ENCODE results near the gene GRIK3. TPM values are rescaled to one million over a fixed set of nuclear protein-coding genes. Genes with fewer than 3 reads are reported as not detected.

The GRIK3 gene
- total and polyA plus RNA-seq, 4 experiments from 2014 or later: not detected

- Mint-ChIP-seq H3K27ac (no peak overlapping the region), H3K27me3 (peaks cover 11 to 19% of the 10 kb centered on the region in 2 donors)
- H3K27ac ChIP-seq (ENCODE audit: low read depth, low read length): no peak overlapping the region
These were observed 212.9 kb downstream of the GRIK3 start for GRCh38 chr1:36821386-36821785.

GRCh38 chr1:36818771-36819170 lies 215.5 kb downstream of the GRIK3 start:
- Mint-ChIP-seq H3K27me3 (peaks cover 9 to 11% of the 10 kb centered on the region in 2 donors), H3K4me1 (no peaks in the 10 kb centered on the region), H3K4me3 (no peak overlapping the region), H3K27ac (no peak overlapping the region), H3K9me3 (no peaks in the 10 kb centered on the region), H3K36me3 (no peaks in the 10 kb centered on the region)
- H3K27ac ChIP-seq (ENCODE audit: low read depth, low read length): no peak overlapping the region
- no peaks in the 10 kb centered on the region for H3K4me1 ChIP-seq (ENCODE audit: insufficient read depth, low read length)
- no peaks in the 10 kb centered on the region for H3K9me3 ChIP-seq (ENCODE audit: control insufficient read depth in 1 of 2, low read length in 2 of 2)
- no peak overlapping the region for H3K4me3 ChIP-seq (ENCODE audit: low read length in 2 of 2)
- CTCF ChIA-PET (ENCODE audit: partially characterized antibody): no interaction called here
- H3K36me3 ChIP-seq (ENCODE audit: insufficient read depth, low read length): no peaks in the 10 kb centered on the region
- no peak for DNase-seq
- H3K27me3 ChIP-seq (ENCODE audit: insufficient read depth, low read length): peaks cover 4% of the 10 kb centered on the region
- POLR2A ChIA-PET (ENCODE audit: partially characterized antibody): no interaction called here
- intact Hi-C loops (cut with micrococcal nuclease): no loop called here

More at GRCh38 chr1:36821386-36821785, 212.9 kb downstream of the GRIK3 start:
- Mint-ChIP-seq H3K9me3 (no peaks in the 10 kb centered on the region), H3K4me1 (no peaks in the 10 kb centered on the region), H3K36me3 (no peaks in the 10 kb centered on the region), H3K4me3 (no peak overlapping the region)
- no peak for DNase-seq
- H3K4me1 ChIP-seq (ENCODE audit: insufficient read depth, low read length): no peaks in the 10 kb centered on the region
- POLR2A ChIA-PET (ENCODE audit: partially characterized antibody): no interaction called here
- CTCF ChIA-PET (ENCODE audit: partially characterized antibody): no interaction called here
- peaks cover 4% of the 10 kb centered on the region for H3K27me3 ChIP-seq (ENCODE audit: insufficient read depth, low read length)
- intact Hi-C loops (cut with micrococcal nuclease): no loop called here
- no peaks in the 10 kb centered on the region for H3K36me3 ChIP-seq (ENCODE audit: insufficient read depth, low read length)
- no peaks in the 10 kb centered on the region for H3K9me3 ChIP-seq (ENCODE audit: control insufficient read depth in 1 of 2, low read length in 2 of 2)
- no peak overlapping the region for H3K4me3 ChIP-seq (ENCODE audit: low read length in 2 of 2)

GRCh38 chr1:36816348-36816747 lies 218.0 kb downstream of the GRIK3 start:
- peaks cover 2 to 7% of the 10 kb centered on the region in 2 donors for H3K27me3 Mint-ChIP-seq
- no peaks in the 10 kb centered on the region for H3K36me3 Mint-ChIP-seq
- H3K9me3 ChIP-seq (ENCODE audit: control insufficient read depth in 1 of 2, low read length in 2 of 2): no peaks in the 10 kb centered on the region
- intact Hi-C loops (cut with micrococcal nuclease): no loop called here
- ChIA-PET POLR2A (ENCODE audit: partially characterized antibody) (no interaction called here), CTCF (ENCODE audit: partially characterized antibody) (no interaction called here)
- no peaks in the 10 kb centered on the region for H3K4me1 Mint-ChIP-seq
- no peaks in the 10 kb centered on the region for H3K4me1 ChIP-seq (ENCODE audit: insufficient read depth, low read length)
- H3K9me3 Mint-ChIP-seq: no peaks in the 10 kb centered on the region
- no peak overlapping the region for H3K4me3 ChIP-seq (ENCODE audit: low read length in 2 of 2)
- H3K27me3 ChIP-seq (ENCODE audit: insufficient read depth, low read length): peaks cover 4% of the 10 kb centered on the region
- DNase-seq: no peak
- H3K27ac Mint-ChIP-seq: no peak overlapping the region
- H3K36me3 ChIP-seq (ENCODE audit: insufficient read depth, low read length): no peaks in the 10 kb centered on the region
- no peak overlapping the region for H3K4me3 Mint-ChIP-seq
- no peak overlapping the region for H3K27ac ChIP-seq (ENCODE audit: low read depth, low read length)

- Mint-ChIP-seq H3K4me3 (no peak overlapping the region), H3K27ac (no peak overlapping the region), H3K9me3 (no peaks in the 10 kb centered on the region), H3K27me3 (no peaks in the 10 kb centered on the region), H3K4me1 (no peaks in the 10 kb centered on the region), H3K36me3 (no peaks in the 10 kb centered on the region)
- Histone ChIP-seq H3K27ac (ENCODE audit: low read depth, low read length) (no peak overlapping the region), H3K36me3 (ENCODE audit: insufficient read depth, low read length) (no peaks in the 10 kb centered on the region), H3K27me3 (ENCODE audit: insufficient read depth, low read length) (peaks cover 4% of the 10 kb centered on the region), H3K9me3 (ENCODE audit: control insufficient read depth in 1 of 2, low read length in 2 of 2) (no peaks in the 10 kb centered on the region), H3K4me3 (ENCODE audit: low read length in 2 of 2) (no peak overlapping the region), H3K4me1 (ENCODE audit: insufficient read depth, low read length) (no peaks in the 10 kb centered on the region)
- POLR2A ChIA-PET (ENCODE audit: partially characterized antibody): no interaction called here
- intact Hi-C loops (cut with micrococcal nuclease): no loop called here
- CTCF ChIA-PET (ENCODE audit: partially characterized antibody): no interaction called here
- DNase-seq: no peak
These were observed 219.5 kb downstream of the GRIK3 start for GRCh38 chr1:36814774-36815173.

GRCh38 chr1:36814083-36814482 lies 220.2 kb downstream of the GRIK3 start:
- POLR2A ChIA-PET (ENCODE audit: partially characterized antibody): no interaction called here
- Mint-ChIP-seq H3K27me3 (peaks cover 1% of the 10 kb centered on the region in 2 donors), H3K27ac (no peak overlapping the region), H3K9me3 (no peaks in the 10 kb centered on the region), H3K4me1 (no peaks in the 10 kb centered on the region), H3K36me3 (no peaks in the 10 kb centered on the region), H3K4me3 (no peak overlapping the region)
- Histone ChIP-seq H3K36me3 (ENCODE audit: insufficient read depth, low read length) (no peaks in the 10 kb centered on the region), H3K4me3 (ENCODE audit: low read length in 2 of 2) (no peak overlapping the region), H3K9me3 (ENCODE audit: control insufficient read depth in 1 of 2, low read length in 2 of 2) (no peaks in the 10 kb centered on the region), H3K27me3 (ENCODE audit: insufficient read depth, low read length) (peaks cover 1% of the 10 kb centered on the region), H3K4me1 (ENCODE audit: insufficient read depth, low read length) (no peaks in the 10 kb centered on the region), H3K27ac (ENCODE audit: low read depth, low read length) (no peak overlapping the region)
- DNase-seq: no peak
- intact Hi-C loops (cut with micrococcal nuclease): no loop called here
- CTCF ChIA-PET (ENCODE audit: partially characterized antibody): no interaction called here

GRCh38 chr1:36807262-36807661 lies 227.1 kb downstream of the GRIK3 start:
- peaks cover 4 to 12% of the 10 kb centered on the region in 2 donors for H3K27me3 Mint-ChIP-seq
- no peak overlapping the region for H3K27ac Mint-ChIP-seq
- Histone ChIP-seq H3K27ac (ENCODE audit: low read depth, low read length) (no peak overlapping the region), H3K4me1 (ENCODE audit: insufficient read depth, low read length) (no peaks in the 10 kb centered on the region), H3K4me3 (ENCODE audit: low read length in 2 of 2) (no peak overlapping the region), H3K9me3 (ENCODE audit: control insufficient read depth in 1 of 2, low read length in 2 of 2) (no peaks in the 10 kb centered on the region), H3K36me3 (ENCODE audit: insufficient read depth, low read length) (no peaks in the 10 kb centered on the region), H3K27me3 (ENCODE audit: insufficient read depth, low read length) (no peaks in the 10 kb centered on the region)
- ChIA-PET CTCF (ENCODE audit: partially characterized antibody) (no interaction called here), POLR2A (ENCODE audit: partially characterized antibody) (no interaction called here)
- no peak overlapping the region for H3K4me3 Mint-ChIP-seq
- H3K4me1 Mint-ChIP-seq: no peaks in the 10 kb centered on the region
- no peaks in the 10 kb centered on the region for H3K9me3 Mint-ChIP-seq
- DNase-seq: no peak
- no peaks in the 10 kb centered on the region for H3K36me3 Mint-ChIP-seq
- intact Hi-C loops (cut with micrococcal nuclease): no loop called here

GRCh38 chr1:36805979-36806640 lies 228.2 kb downstream of the GRIK3 start:
- Histone ChIP-seq H3K9me3 (ENCODE audit: control insufficient read depth in 1 of 2, low read length in 2 of 2) (no peaks in the 10 kb centered on the region), H3K27ac (ENCODE audit: low read depth, low read length) (no peak overlapping the region), H3K36me3 (ENCODE audit: insufficient read depth, low read length) (no peaks in the 10 kb centered on the region), H3K27me3 (ENCODE audit: insufficient read depth, low read length) (no peaks in the 10 kb centered on the region), H3K4me1 (ENCODE audit: insufficient read depth, low read length) (no peaks in the 10 kb centered on the region), H3K4me3 (ENCODE audit: low read length in 2 of 2) (no peak overlapping the region)
- Mint-ChIP-seq H3K9me3 (no peaks in the 10 kb centered on the region), H3K4me3 (no peak overlapping the region), H3K27ac (no peak overlapping the region), H3K36me3 (no peaks in the 10 kb centered on the region), H3K4me1 (no peaks in the 10 kb centered on the region), H3K27me3 (peaks cover 4 to 12% of the 10 kb centered on the region in 2 donors)
- POLR2A ChIA-PET (ENCODE audit: partially characterized antibody): no interaction called here
- intact Hi-C loops (cut with micrococcal nuclease): no loop called here
- CTCF ChIA-PET (ENCODE audit: partially characterized antibody): no interaction called here
- no peak for DNase-seq
